ENCODE results near the gene C1QTNF6. TPM values are rescaled to one million over a fixed set of nuclear protein-coding genes. Genes with fewer than 3 reads are reported as not detected.

Gene C1QTNF6
- polyA plus RNA-seq, 1 of the 3 experiments (the other 2 are of a cell fraction): 47.7 TPM

- Histone ChIP-seq H3F3A (replicated peaks; ENCODE audit: insufficient read depth) (no peaks in the 10 kb centered on the region), H2AFZ (ENCODE audit: low read depth) (no peak overlapping the region), H3K4me1 (ENCODE audit: control insufficient read depth in 1 of 2, insufficient read depth in 2 of 2, low read depth in 1 of 2, low read length in 1 of 2) (no peaks in the 10 kb centered on the region), H3K4me2 (no peak overlapping the region), H3K36me3 (replicated peaks in 1 of 2; ENCODE audit: control insufficient read depth in 1 of 2, insufficient read depth in 2 of 2, low read length in 1 of 2) (no peaks in the 10 kb centered on the region), H3K27ac (ENCODE audit: low read depth in 2 of 2, low read length in 1 of 2) (no peak overlapping the region), H3K9me2 (no peaks in the 10 kb centered on the region), H3K4me3 (ENCODE audit: low read depth in 2 of 2, low read length in 1 of 2) (no peak overlapping the region), H3K79me2 (ENCODE audit: insufficient read depth) (no peaks in the 10 kb centered on the region), H4K20me1 (ENCODE audit: insufficient read depth) (no peaks in the 10 kb centered on the region), H3K9ac (no peak overlapping the region), H3K9me3 (no peaks in the 10 kb centered on the region), H3K27me3 (ENCODE audit: insufficient read depth) (no peaks in the 10 kb centered on the region)
- DNase-seq: no peak
- TF ChIP-seq EZH2phosphoT487 (IDR thresholded peaks at IDR 0.05; ENCODE audit: borderline replicate concordance, low read depth): no peak
- no peak for TF ChIP-seq PBX3 (IDR thresholded peaks at IDR 0.05)
- TF ChIP-seq EP300 (IDR thresholded peaks at IDR 0.05; ENCODE audit: borderline replicate concordance in 1 of 2, low read depth in 1 of 2, low read length in 1 of 2): no peak
- TF ChIP-seq IRF3 (IDR thresholded peaks at IDR 0.05; ENCODE audit: low read depth, low read length): no peak
- TF ChIP-seq ZBTB33 (IDR thresholded peaks at IDR 0.05; ENCODE audit: borderline replicate concordance, low read depth): no peak
- TF ChIP-seq SMC3 (IDR thresholded peaks at IDR 0.05; ENCODE audit: low read depth, low read length): no peak
- no peak for TF ChIP-seq NRF1 (IDR thresholded peaks at IDR 0.05; ENCODE audit: low read depth, low read length)
- ChIA-PET CTCF (interaction anchor here (1.7 kb wide), 1 partner anchor 15 kb away, joined by 4 read pairs; no protein-coding TSS in a partner anchor), POLR2A (no interaction called here)
- whole genome bisulfite sequencing (ENCODE audit: low lambda C conversion rate): 17% methylated on average over 1 of the region's 6 CpGs
Observed at GRCh38 chr22:37141971-37142370, 46.1 kb downstream of the C1QTNF6 start.

- Histone ChIP-seq H3K9ac (no peak overlapping the region), H3K27ac (ENCODE audit: low read depth in 2 of 2, low read length in 1 of 2) (no peak overlapping the region), H3K4me1 (ENCODE audit: control insufficient read depth in 1 of 2, insufficient read depth in 2 of 2, low read depth in 1 of 2, low read length in 1 of 2) (no peaks in the 10 kb centered on the region), H3K4me3 (ENCODE audit: low read depth in 2 of 2, low read length in 1 of 2) (no peak overlapping the region), H3F3A (replicated peaks; ENCODE audit: insufficient read depth) (no peaks in the 10 kb centered on the region), H2AFZ (ENCODE audit: low read depth) (no peak overlapping the region), H3K9me2 (no peaks in the 10 kb centered on the region), H3K36me3 (replicated peaks in 1 of 2; ENCODE audit: control insufficient read depth in 1 of 2, insufficient read depth in 2 of 2, low read length in 1 of 2) (no peaks in the 10 kb centered on the region), H3K79me2 (ENCODE audit: insufficient read depth) (no peaks in the 10 kb centered on the region), H3K27me3 (ENCODE audit: insufficient read depth) (no peaks in the 10 kb centered on the region), H3K4me2 (no peak overlapping the region), H3K9me3 (no peaks in the 10 kb centered on the region), H4K20me1 (ENCODE audit: insufficient read depth) (no peaks in the 10 kb centered on the region)
- no peak for DNase-seq
- 30% methylated on average over 2 of the region's 10 CpGs for WGBS (ENCODE audit: low lambda C conversion rate)
- ChIA-PET CTCF (no interaction called here), POLR2A (no interaction called here)
- TF ChIP-seq MAX (IDR thresholded peaks at IDR 0.05; ENCODE audit: low read depth) (no peak), MEF2A (IDR thresholded peaks at IDR 0.05; ENCODE audit: borderline replicate concordance, low read depth) (no peak), YY1 (IDR thresholded peaks at IDR 0.05; ENCODE audit: low read depth) (no peak), GABPA (IDR thresholded peaks at IDR 0.05; ENCODE audit: low read depth) (no peak), EP300 (IDR thresholded peaks at IDR 0.05; ENCODE audit: borderline replicate concordance in 1 of 2, low read depth in 1 of 2, low read length in 1 of 2) (no peak), EZH2phosphoT487 (IDR thresholded peaks at IDR 0.05; ENCODE audit: borderline replicate concordance, low read depth) (no peak), FOSL2 (IDR thresholded peaks at IDR 0.05; ENCODE audit: borderline replicate concordance, low read depth) (no peak), RFX5 (IDR thresholded peaks at IDR 0.05; ENCODE audit: low read length) (no peak), SMC3 (IDR thresholded peaks at IDR 0.05; ENCODE audit: low read depth, low read length) (no peak), ZBTB33 (IDR thresholded peaks at IDR 0.05; ENCODE audit: borderline replicate concordance, low read depth) (no peak), FOXJ3 (CRISPR knock-in tag; IDR thresholded peaks at IDR 0.05) (no peak), SIN3A (IDR thresholded peaks at IDR 0.05; ENCODE audit: borderline replicate concordance, low read depth, low read length) (no peak), TEAD4 (IDR thresholded peaks at IDR 0.05; ENCODE audit: borderline replicate concordance, insufficient read depth) (no peak), TAF1 (IDR thresholded peaks at IDR 0.05; ENCODE audit: borderline replicate concordance, low read depth, low read length) (no peak), IRF3 (IDR thresholded peaks at IDR 0.05; ENCODE audit: low read depth, low read length) (no peak), POLR2AphosphoS5 (IDR thresholded peaks at IDR 0.05; ENCODE audit: low read depth, low read length) (no peak), NFIC (IDR thresholded peaks at IDR 0.05; ENCODE audit: borderline replicate concordance) (no peak)
Observed at GRCh38 chr22:37141476-37141875, 46.6 kb downstream of the C1QTNF6 start.
